Stimulated activated naive CD8-positive, alpha-beta T cell treated with anti-CD3 and anti-CD28 coated beads, Interleukin-15, Interleukin-2, amounts not matched to agents 100 U/mL and 50 U/mL, for 24 hours (primary cell): ENCODE data around the gene ADORA1.

Experiments used
- ATAC-seq: fragments of 150-1000 bp; cut with Tn5 transposase; one replicate; pipeline ENCODE4 v1.10.0; 2021
- DNase-seq: peaks from one replicate; pipeline ENCODE4 v3.0.0; 2021

The ADORA1 gene

DNA sequence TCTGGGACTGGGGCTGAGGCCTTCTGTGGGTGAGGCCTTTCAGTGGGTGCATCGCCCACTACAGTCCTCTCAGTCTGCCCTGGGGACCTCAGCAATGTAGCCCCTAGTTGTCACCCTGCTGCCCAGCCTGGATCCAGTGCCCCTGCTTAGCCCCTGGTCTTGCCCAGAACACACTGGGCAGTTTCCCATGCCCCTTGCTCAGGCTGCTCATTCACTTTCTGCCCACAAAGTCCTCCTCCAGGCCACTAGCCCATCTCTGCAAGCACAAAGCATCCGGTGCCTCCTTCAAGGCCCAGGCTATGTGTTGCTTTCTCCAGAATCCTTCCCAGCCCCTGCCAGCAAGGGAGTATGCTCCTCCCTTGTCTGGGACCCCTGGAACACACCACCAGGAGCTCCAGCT is 5.4 kb upstream of the ADORA1 start:
- DNase-seq (no peak), ATAC-seq (no peak)

- DNase-seq (no peak), ATAC-seq (no peak)
Observed at GRCh38 chr1:203124011-203124410, 3.5 kb upstream of the ADORA1 start.

- ATAC-seq = no peak
- no peak for DNase-seq
Observed at GRCh38 chr1:203124546-203125317, 2.8 kb upstream of the ADORA1 start.

DNA sequence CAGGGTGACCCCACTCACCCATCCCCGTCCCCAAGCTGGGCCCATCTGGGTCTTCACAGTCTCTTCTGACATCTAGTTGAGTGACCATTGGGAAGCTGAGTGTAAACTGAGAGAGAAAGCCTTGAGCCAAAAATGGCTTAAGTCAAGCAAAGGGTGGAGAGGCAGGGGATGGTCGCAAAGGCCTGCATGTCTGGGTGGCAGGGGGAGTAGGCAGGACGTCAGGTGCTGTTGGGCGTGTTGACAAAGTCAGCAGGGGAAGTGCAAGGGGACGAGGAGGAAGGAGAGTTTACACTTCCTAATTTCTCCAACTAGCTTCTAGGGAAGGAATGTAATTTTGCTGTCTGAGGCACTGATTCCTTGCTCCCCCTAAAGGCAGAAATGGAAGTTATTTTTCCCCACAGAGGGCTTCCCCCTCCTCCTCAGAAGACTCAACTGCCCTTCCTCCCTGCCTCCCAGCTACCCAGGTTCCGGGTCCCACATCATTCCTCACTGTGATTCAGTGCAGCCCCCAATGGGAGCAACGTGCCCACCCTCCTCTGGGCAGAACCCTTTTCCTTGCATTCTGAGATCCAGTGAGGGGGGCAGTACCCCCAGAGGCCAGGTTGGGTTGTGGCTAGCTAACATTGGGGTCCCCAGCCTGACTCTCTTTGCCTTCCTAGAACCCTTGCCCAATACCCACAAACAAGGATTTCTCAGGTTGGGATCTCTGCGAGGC is 1.2 kb upstream of the ADORA1 start:
- ATAC-seq = no peak
- DNase-seq = no peak

GRCh38 chr1:203126866-203127665 is 460 bp upstream of the ADORA1 start:
- ATAC-seq (no peak), DNase-seq (no peak)

- ATAC-seq = no peak
- no peak for DNase-seq
Observed at GRCh38 chr1:203128431-203128715, 847 bp downstream of the ADORA1 start.

DNA sequence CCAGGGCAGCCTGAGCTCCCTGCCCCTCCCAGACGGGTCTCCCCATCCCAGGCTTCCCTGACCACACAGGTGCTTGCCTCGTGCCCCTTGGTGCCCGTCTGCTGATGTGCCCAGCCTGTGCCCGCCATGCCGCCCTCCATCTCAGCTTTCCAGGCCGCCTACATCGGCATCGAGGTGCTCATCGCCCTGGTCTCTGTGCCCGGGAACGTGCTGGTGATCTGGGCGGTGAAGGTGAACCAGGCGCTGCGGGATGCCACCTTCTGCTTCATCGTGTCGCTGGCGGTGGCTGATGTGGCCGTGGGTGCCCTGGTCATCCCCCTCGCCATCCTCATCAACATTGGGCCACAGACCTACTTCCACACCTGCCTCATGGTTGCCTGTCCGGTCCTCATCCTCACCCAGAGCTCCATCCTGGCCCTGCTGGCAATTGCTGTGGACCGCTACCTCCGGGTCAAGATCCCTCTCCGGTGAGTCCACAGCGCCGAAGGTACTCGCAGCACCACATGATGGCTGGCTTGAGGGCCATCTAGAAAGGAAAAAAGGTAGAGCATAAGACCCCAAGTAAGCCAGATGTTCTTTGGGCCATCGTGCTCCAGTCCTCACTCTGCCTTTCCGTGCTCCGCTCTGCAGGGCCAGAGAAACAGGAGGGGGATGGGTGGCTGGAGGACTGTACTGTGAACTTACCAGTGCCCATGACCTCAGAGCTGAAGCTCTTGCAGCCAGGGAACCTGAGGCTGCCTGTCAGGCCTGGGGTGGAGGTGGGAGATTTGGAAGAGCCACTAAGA is 1.4 kb downstream of the ADORA1 start:
- no peak for ATAC-seq

DNA sequence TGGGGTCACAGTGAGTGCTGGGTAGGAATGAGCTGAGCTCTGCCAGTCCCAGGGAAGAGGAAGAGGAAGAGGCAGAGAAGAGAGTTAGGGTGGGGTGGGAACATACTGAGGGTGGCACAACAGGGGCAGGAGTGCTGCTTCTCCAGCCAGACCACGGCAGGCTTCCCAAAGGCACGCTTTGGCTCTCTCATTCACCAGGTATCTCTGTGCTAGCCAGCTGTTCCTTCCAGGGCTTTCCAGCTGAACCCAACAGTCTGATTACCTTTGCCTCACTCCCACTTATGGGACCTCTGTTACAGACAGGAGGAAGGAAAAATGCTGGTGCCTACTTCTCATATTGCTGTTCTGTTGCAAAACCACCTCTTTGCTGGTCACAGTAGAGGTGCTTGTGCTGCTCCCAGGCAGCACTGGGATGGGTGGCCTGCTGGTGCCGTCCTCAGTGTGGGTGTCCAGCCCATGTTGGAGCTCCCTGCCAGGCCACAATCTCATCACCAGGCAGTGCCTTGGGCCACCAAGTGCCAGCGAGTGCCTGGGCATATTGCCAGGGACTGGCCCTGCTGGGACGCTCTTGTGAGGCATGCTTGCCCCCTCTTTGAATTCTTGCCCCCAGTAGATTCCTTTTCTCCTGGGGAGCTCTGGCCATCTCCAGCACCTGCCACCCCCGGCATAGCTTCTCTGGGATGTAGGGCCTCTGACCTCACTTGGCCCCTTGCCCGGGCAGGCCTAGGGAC is 2.1 kb downstream of the ADORA1 start:
- no peak for DNase-seq

More for the DNA sequence above, 1.4 kb downstream of the ADORA1 start:
- no peak for DNase-seq

GRCh38 chr1:203130358-203130985 is 2.9 kb downstream of the ADORA1 start:
- no peak for ATAC-seq
- DNase-seq = no peak

More for the DNA sequence above, 2.1 kb downstream of the ADORA1 start:
- no peak for ATAC-seq

DNA sequence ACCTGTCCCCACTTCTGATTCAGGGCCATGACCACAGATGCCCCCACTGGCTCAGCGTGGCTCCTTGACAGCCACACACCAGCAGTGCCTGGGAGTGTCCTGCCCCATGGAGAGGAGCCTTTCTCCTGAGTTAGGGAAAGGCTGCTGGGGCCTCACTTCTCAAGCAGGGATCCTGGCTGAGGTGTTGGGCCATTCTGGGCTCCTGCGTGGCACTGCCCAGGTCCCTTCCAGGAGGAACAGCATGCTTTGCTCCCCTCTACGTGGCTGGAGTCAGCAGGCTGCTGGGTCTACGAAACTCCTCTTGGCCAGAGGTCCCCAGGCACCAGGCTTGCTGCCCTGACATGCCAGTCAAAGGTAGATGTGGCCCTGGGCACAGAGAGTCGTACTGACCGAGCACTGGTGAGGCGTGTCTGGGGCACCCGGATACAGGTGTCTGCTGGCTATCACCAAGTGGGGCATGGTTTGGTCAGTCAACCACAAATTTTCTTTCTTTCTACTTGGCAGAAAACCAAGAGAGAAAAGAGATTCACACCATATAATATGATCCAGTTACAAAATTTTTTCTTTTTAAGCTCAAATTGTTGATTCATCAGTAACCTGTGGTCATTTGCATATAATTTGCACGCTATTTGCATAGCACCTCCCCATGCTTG is 4.1 kb downstream of the ADORA1 start:
- ATAC-seq = no peak

GRCh38 chr1:203133970-203134725 is 6.6 kb downstream of the ADORA1 start:
- ATAC-seq = no peak
- DNase-seq = no peak

More for the DNA sequence above, 4.1 kb downstream of the ADORA1 start:
- DNase-seq = no peak

- DNase-seq = no peak
- ATAC-seq = peak; percentile 50
Observed at GRCh38 chr1:203135636-203136305, 8.2 kb downstream of the ADORA1 start.

- DNase-seq (no peak), ATAC-seq (no peak)
Observed at GRCh38 chr1:203136409-203137042, 9.0 kb downstream of the ADORA1 start.

DNA sequence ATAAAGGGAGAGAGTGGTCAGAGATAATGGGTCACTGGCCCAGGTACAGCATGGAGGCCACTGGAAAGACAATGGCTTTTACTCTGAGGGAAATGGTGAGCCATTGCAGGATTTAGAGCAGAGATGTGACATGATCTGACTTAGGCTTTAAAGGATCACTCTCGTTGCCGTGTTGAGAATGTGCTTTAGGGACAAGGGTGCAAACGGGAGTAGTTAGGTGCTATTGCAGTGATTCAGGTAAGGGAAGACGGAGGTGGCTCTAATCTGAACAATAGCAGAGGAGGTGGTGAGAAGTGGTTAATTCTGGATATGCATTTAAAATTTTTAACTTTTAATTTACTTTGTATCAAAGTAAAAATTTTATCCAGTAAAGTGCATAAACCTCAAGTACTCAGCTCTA is 9.8 kb downstream of the ADORA1 start:
- no peak for DNase-seq
- no peak for ATAC-seq

GRCh38 chr1:203138066-203138465 is 10.5 kb downstream of the ADORA1 start:
- ATAC-seq = no peak
- no peak for DNase-seq

- DNase-seq (no peak), ATAC-seq (no peak)
Observed at GRCh38 chr1:203139976-203140475, 12.5 kb downstream of the ADORA1 start.

GRCh38 chr1:203140743-203141520 is 13.4 kb downstream of the ADORA1 start:
- no peak for DNase-seq

GRCh38 chr1:203142124-203142523 is 14.6 kb downstream of the ADORA1 start:
- ATAC-seq = no peak
- DNase-seq = no peak

More at GRCh38 chr1:203140743-203141520, 13.4 kb downstream of the ADORA1 start:
- ATAC-seq = no peak
